Measurements from ENCODE around the gene NFE2L1.

The NFE2L1 gene

DNA sequence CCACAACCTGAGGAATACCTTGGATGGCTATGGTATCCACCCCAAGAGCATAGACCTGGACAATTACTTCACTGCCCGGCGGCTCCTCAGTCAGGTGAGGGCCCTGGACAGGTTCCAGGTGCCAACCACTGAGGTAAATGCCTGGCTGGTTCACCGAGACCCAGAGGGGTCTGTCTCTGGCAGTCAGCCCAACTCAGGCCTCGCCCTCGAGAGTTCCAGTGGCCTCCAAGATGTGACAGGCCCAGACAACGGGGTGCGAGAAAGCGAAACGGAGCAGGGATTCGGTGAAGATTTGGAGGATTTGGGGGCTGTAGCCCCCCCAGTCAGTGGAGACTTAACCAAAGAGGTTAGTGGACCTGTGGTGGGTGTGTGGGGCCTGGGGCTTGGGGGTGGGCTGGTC lies 3.1 kb downstream of the NFE2L1 start:
- Histone ChIP-seq H3F3A (ENCODE audit: insufficient read depth, low read length) (peaks cover 18% of the 10 kb centered on the region), H3K9me3 (replicated peaks; ENCODE audit: insufficient read depth, low read length) (no peaks in the 10 kb centered on the region), H3K27me3 (replicated peaks; ENCODE audit: insufficient read depth, low read length) (no peaks in the 10 kb centered on the region), H2AFZ (ENCODE audit: low read length) (no peak overlapping the region), H3K79me2 (ENCODE audit: low read length) (peaks cover 89% of the 10 kb centered on the region), H3K4me2 (ENCODE audit: low read depth, low read length) (peak overlapping the region; percentile 25; the same call in 1 of the 2 replicates), H4K20me1 (ENCODE audit: insufficient read depth, low read length) (no peaks in the 10 kb centered on the region), H3K4me3 (ENCODE audit: low read length) (no peak overlapping the region), H3K9me2 (replicated peaks; ENCODE audit: insufficient read depth, low read length) (no peaks in the 10 kb centered on the region), H3K27ac (ENCODE audit: low read length) (no peak overlapping the region), H3K9ac (ENCODE audit: low read length) (no peak overlapping the region), H3K36me3 (replicated peaks; ENCODE audit: insufficient read depth, low read length) (peaks cover 7% of the 10 kb centered on the region), H3K4me1 (ENCODE audit: low read length) (peaks cover 65% of the 10 kb centered on the region)
- TF ChIP-seq, protein P1, sequence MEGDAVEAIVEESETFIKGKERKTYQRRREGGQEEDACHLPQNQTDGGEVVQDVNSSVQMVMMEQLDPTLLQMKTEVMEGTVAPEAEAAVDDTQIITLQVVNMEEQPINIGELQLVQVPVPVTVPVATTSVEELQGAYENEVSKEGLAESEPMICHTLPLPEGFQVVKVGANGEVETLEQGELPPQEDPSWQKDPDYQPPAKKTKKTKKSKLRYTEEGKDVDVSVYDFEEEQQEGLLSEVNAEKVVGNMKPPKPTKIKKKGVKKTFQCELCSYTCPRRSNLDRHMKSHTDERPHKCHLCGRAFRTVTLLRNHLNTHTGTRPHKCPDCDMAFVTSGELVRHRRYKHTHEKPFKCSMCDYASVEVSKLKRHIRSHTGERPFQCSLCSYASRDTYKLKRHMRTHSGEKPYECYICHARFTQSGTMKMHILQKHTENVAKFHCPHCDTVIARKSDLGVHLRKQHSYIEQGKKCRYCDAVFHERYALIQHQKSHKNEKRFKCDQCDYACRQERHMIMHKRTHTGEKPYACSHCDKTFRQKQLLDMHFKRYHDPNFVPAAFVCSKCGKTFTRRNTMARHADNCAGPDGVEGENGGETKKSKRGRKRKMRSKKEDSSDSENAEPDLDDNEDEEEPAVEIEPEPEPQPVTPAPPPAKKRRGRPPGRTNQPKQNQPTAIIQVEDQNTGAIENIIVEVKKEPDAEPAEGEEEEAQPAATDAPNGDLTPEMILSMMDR (IDR thresholded peaks at IDR 0.05; ENCODE audit: low read length), result no peak
- TF ChIP-seq EZH2 (optimal IDR thresholded peaks at IDR 0.05; ENCODE audit: low read depth, low read length) (no peak), EZH2phosphoT487 (IDR thresholded peaks at IDR 0.05; ENCODE audit: low read length) (no peak)
- no peak for DNase-seq

DNA sequence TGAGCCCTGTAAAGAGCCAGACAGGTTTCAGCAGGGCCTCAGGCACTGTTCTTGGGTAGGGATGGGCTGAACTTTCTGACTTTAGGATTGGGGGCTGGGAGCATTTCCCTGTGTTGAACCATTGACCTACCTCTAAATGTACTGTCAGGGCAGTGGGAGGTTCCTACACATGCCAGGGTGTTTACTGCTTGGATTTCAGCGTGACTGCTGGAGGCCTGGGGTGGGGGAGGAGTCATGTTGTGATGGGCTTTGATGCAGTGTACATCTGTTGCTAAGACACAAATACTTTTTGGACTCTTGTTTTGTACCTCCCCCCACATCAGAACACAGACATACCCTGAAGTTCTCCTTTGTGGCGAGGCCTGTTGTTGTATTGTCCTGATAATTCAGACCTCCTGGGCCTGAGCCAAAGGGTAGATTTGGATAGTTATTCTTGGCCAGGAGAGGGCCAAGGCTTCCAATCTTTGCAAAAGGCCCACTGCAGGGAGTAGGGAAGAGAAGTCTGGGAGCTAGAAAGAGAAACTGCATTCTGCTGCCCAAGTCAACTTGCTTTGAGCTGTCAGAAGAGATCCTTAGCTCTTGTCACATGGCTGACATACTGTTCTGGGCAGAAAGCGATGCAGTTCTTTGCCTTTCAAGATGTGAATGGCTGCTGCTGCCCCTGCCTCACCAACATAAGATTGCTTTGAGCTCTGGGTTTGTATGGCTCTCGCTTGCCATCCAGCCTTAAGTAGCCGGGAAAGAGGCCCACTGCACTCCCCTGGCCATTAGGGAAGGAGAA lies 3.7 kb downstream of the NFE2L1 start:
- TF ChIP-seq EZH2phosphoT487 (IDR thresholded peaks at IDR 0.05; ENCODE audit: low read length) (no peak), EZH2 (optimal IDR thresholded peaks at IDR 0.05; ENCODE audit: low read depth, low read length) (no peak)
- TF ChIP-seq, protein P1 (IDR thresholded peaks at IDR 0.05; ENCODE audit: low read length), result no peak
- H3K79me2 ChIP-seq (ENCODE audit: low read length), result peaks cover 90% of the 10 kb centered on the region
- H4K20me1 ChIP-seq (ENCODE audit: insufficient read depth, low read length), result no peaks in the 10 kb centered on the region
- DNase-seq, result no peak
- H3K27me3 ChIP-seq (replicated peaks; ENCODE audit: insufficient read depth, low read length), result no peaks in the 10 kb centered on the region
- no peak overlapping the region; the same call in 1 of the 2 replicates for H3K9ac ChIP-seq (ENCODE audit: low read length)
- peaks cover 18% of the 10 kb centered on the region for H3F3A ChIP-seq (ENCODE audit: insufficient read depth, low read length)
- no peaks in the 10 kb centered on the region for H3K9me2 ChIP-seq (replicated peaks; ENCODE audit: insufficient read depth, low read length)
- no peaks in the 10 kb centered on the region for H3K9me3 ChIP-seq (replicated peaks; ENCODE audit: insufficient read depth, low read length)
- H3K4me2 ChIP-seq (ENCODE audit: low read depth, low read length), result peak overlapping the region; percentile 25; the same call in 1 of the 2 replicates
- H2AFZ ChIP-seq (ENCODE audit: low read length), result no peak overlapping the region
- peak overlapping the region; percentile 8; the same call in 1 of the 2 replicates for H3K4me3 ChIP-seq (ENCODE audit: low read length)
- peaks cover 13% of the 10 kb centered on the region for H3K36me3 ChIP-seq (replicated peaks; ENCODE audit: insufficient read depth, low read length)
- H3K27ac ChIP-seq (ENCODE audit: low read length), result peak overlapping the region; percentile 22; the same call in 1 of the 2 replicates
- peaks cover 66% of the 10 kb centered on the region for H3K4me1 ChIP-seq (ENCODE audit: low read length)

DNA sequence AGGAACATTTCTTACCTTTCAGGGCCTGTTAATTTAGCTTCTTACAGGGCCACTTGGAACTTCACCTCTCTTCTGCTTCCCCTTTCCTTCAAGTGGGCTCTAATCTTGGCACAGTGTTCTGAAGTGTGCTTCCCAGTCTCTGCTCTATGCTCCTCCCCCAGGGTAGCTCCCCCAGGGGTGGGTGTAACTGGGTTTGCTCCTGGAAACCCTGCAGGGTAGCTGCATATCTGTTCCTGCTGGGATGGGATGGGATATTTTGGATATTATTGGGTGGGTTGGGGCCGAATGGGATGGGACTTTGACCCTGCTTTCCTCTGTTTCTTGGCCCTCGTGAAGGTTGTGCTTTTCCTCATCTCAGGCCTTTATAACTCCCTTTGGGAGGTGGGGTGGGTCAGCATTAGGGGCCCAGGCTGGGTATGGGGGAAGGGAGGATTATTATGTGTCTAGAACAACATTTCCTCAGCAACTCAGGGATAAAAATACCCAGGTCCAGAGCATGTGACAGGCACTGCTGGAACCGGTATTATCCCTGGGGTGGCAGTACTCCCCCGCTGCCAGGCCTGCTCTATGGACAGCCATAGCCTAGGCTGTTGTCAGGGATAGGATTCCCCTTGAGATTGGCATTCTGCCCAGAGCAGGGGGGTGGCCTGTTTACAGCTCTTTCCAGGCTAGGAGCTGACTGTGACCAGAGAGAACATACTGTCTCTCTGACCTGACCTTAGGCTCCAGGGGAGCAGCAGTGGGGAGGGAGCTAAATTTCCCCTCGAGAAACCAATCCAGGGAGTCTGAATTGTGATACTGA lies 5.0 kb downstream of the NFE2L1 start:
- no peaks in the 10 kb centered on the region for H3K9me2 ChIP-seq (replicated peaks; ENCODE audit: insufficient read depth, low read length)
- no peaks in the 10 kb centered on the region for H4K20me1 ChIP-seq (ENCODE audit: insufficient read depth, low read length)
- no peak overlapping the region for H2AFZ ChIP-seq (ENCODE audit: low read length)
- H3K27ac ChIP-seq (ENCODE audit: low read length), result no peak overlapping the region
- peaks cover 66% of the 10 kb centered on the region for H3K4me1 ChIP-seq (ENCODE audit: low read length)
- H3K27me3 ChIP-seq (replicated peaks; ENCODE audit: insufficient read depth, low read length), result no peaks in the 10 kb centered on the region
- no peak for DNase-seq
- peak overlapping the region; percentile 31; the same call in 1 of the 2 replicates for H3K4me2 ChIP-seq (ENCODE audit: low read depth, low read length)
- H3K4me3 ChIP-seq (ENCODE audit: low read length), result no peak overlapping the region
- H3K36me3 ChIP-seq (replicated peaks; ENCODE audit: insufficient read depth, low read length), result peaks cover 22% of the 10 kb centered on the region
- H3K9me3 ChIP-seq (replicated peaks; ENCODE audit: insufficient read depth, low read length), result no peaks in the 10 kb centered on the region
- TF ChIP-seq EZH2phosphoT487 (IDR thresholded peaks at IDR 0.05; ENCODE audit: low read length), result no peak
- TF ChIP-seq EZH2 (optimal IDR thresholded peaks at IDR 0.05; ENCODE audit: low read depth, low read length), result no peak
- TF ChIP-seq, protein P1 (IDR thresholded peaks at IDR 0.05; ENCODE audit: low read length), result no peak
- peaks cover 18% of the 10 kb centered on the region for H3F3A ChIP-seq (ENCODE audit: insufficient read depth, low read length)
- no peak overlapping the region for H3K9ac ChIP-seq (ENCODE audit: low read length)
- H3K79me2 ChIP-seq (ENCODE audit: low read length), result peaks cover 95% of the 10 kb centered on the region
